HG02884 (cell line): ENCODE results near the gene LCOR.
"Not testable (repeated sequence)": the region's sequence is repeated elsewhere in the genome, so short reads cannot be mapped to it uniquely, and the experiment has no call there.

ENCODE experiments used
- ATAC-seq: cut with Tn5 transposase; IDR thresholded peaks from one replicate; pipeline ENCODE4 v1.9.1; 2021; ENCODE audit warnings: mild to moderate bottlenecking, moderate library complexity; ENCODE audit not compliant: unreplicated experiment

The LCOR gene

DNA sequence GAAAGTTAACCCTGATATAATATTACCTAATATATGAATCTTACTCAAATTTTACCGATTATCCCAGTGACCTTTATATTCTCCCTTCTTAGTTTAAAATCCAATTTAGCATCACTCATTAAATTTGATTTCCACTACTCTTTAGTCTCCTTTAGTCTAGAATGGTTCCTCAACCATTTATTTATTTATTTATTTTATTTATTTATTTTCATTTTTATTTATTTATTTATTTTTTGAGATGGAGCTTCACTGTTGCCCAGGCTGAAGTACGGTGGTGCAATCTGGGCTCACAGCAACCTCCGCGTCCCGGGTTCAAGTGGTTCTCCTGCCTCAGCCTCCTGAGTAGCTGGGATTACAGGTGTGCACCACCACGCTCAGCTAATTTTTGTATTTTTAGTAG is 92.8 kb downstream of the LCOR start:
- ATAC-seq, result no peak

GRCh38 chr10:96930469-96930868 is 98.4 kb downstream of the LCOR start:
- no peak for ATAC-seq

DNA sequence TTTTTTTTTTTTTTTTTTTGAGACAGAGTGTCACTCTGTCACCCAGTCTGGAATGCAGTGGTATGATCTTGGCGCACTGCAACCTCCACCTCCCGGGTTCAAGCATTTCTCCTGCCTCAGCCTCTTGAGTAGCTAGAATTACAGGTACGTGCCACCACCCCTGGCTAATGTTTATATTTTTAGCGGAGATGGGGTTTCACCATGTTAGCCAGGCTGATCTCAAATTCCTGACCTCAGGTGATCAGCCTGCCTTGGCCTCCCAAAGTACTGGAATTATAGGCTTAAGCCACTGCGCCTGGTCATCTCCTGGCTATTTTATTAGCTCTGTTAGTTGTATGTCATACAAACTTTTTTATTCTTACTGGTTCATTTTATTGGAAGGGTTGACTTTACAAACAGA is 103.0 kb downstream of the LCOR start:
- no peak for ATAC-seq

DNA sequence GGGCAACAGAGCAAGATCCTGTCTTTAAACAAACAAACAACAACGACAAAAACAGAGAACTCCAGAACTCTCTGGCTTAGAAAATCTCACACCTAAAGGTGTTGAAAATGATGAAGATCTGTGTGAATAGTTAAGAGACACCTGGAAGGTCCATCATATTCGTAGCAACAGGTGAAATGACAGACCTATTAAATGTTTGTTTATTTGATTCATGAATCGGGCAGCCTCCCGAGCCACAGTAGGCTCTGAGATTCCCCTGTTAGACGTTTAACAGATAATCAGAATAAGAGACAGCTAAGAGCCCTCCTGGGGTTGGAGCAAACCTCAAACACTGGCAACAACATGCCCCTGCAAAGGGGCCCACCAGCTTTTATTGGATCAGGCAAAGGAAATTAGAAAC is 103.7 kb downstream of the LCOR start:
- ATAC-seq, result no peak

- ATAC-seq, result not testable (repeated sequence)
These were observed 111.1 kb downstream of the LCOR start for GRCh38 chr10:96943161-96943560.

GRCh38 chr10:96947036-96947435 is 114.9 kb downstream of the LCOR start:
- ATAC-seq, result no peak

DNA sequence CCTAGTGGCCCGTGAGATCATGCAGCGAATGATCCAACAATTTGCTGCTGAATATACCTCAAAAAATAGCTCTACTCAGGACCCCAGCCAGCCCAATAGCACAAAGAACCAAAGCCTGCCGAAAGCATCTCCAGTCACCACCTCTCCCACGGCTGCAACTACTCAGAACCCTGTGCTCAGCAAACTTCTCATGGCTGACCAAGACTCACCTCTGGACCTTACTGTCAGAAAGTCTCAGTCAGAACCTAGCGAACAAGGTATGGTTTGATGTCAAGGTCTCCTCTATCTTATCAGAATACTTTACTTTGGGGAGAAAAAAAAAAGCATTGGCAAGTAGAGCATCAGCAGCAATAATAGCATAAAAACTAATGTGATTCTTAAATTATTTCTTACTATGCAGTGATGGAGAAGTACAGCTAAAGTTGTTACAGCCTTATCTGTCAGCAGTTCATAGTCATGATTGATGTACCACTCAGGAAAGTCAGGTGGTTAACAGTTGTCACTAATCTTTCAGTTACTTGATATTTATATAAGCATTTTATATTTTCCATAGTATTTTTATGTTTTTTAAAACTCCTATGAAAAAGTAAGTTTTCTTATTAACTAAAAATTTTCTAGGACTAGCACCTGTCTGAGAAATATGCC is 117.1 kb downstream of the LCOR start:
- no peak for ATAC-seq

DNA sequence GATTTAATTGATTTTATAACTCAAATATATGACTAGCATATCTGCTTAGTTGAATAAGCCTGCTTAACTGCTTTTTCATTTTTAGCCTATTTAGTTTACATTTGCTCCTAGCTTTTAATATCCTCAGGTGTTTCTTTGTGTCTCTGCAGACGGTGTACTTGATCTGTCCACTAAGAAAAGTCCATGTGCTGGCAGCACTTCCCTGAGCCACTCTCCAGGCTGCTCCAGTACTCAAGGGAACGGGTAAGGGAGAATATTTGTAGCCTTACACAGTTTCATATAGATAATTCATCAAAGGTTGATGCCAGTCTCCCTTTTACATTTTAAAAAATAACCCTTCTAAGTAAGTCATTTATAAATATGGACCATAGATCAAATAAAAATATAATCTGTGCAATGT is 119.9 kb downstream of the LCOR start:
- no peak for ATAC-seq

DNA sequence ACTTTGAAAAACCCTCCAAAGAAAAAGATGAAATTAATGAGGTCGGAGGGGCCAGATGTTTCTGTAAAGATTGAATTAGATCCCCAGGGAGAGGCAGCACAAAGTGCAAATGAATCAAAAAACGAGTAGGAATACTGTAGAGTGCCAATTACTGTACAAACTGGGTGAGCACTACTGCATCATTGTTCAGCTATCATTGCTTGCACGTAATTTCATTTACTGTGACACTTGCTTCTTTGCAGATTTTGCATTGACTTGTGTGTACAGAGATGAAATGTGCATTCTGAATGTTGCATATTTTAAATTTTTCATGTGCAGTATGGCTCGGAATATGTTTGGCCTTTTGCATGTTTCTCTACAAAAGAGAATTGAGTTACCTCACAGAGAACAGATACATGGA is 123.7 kb downstream of the LCOR start:
- ATAC-seq, result no peak

DNA sequence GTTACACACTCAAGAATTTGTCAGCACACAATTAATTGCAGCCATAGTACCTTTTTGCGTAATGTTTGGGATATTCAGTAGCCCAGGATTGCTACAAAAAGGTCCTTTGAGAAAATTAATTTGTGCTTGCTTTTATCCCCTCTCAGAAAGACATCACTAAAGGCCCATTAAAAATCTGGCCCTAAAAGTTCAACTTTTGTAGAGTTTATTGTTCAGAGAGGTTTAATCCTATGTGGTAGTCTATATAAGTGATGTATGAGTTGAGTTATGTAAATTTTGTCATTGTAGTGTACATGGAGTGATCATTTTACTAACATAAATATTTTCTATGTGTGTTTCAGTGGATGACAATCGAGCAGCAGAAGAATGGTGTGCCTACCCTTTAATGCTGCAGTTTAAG is 126.0 kb downstream of the LCOR start:
- no peak for ATAC-seq

GRCh38 chr10:96959733-96960132 is 127.6 kb downstream of the LCOR start:
- no peak for ATAC-seq

- no peak for ATAC-seq
These were observed 128.8 kb downstream of the LCOR start for GRCh38 chr10:96960872-96961271.

DNA sequence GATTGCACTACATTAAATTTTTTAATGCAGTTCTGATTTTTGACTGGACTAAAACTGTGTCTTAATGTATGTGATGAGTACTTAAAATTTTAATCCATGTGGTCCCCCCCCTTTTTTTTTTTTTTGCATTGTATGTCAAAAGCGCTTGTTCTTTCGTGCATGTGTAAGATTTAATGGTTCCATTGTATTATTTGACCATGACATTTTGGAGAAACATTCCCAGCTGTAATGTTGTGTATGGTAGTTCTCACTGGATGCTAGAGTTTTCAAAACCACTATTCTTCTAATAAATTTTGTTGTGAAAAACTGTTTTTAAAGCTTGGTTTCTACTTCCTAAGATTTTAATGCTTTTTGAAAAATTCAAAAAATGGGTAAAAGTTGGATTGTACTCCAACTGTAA is 132.0 kb downstream of the LCOR start:
- no peak for ATAC-seq

DNA sequence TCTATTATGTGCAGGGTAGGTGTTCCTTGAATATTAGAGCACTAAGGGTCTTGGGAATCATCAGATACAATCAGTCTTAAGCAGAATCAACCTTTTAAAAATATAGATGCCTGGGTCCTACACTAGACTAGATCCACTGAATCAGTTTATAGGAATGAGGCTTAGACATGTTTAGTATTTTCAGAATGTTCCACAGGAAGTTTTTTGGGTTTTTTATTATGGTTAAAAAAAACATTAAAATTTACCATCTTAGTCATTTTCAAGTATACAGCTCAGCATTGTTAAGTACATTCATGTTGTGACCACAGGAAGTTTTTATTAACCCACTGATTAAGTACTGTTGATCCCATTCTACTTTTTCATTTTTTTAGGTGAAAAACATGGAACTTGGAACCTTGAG is 135.7 kb downstream of the LCOR start:
- no peak for ATAC-seq

DNA sequence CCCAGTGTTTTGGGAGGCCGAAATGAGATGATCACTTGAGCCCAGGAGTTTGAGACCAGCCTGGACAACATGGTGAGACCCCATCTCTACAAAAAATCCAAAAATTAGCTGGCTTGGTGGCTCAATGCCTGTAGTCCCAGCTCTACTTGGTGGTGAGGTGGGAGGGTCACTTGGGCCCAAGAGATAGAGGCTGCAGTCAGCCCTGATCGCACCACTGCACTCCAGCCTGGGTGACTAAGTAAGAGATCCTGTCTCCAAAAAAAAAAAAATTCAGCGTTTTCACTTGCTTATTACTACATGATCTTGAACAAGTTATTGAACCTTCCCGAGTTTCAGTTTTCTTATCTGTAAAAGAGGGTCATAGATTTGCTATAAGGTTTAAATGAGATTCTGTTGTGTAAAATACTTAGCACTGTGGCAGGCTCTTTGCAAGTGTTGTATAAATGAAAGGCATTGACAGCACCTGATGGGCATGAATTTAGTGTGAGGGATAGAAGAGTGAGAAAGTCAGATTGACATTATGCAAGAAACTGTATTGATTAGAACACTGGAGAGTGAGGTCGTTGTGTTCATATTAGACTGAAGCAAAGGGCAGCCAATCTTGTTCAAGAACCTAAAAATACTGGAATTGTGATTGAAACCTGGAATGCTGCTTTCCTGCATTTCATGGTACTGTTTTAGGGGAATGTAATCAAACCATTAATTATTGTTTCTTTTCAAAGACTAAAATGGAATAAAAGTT is 136.8 kb downstream of the LCOR start:
- no peak for ATAC-seq

GRCh38 chr10:96971324-96971723 is 139.2 kb downstream of the LCOR start:
- no peak for ATAC-seq

- ATAC-seq, result no peak
These were observed 140.2 kb downstream of the LCOR start for GRCh38 chr10:96972264-96972663.

DNA sequence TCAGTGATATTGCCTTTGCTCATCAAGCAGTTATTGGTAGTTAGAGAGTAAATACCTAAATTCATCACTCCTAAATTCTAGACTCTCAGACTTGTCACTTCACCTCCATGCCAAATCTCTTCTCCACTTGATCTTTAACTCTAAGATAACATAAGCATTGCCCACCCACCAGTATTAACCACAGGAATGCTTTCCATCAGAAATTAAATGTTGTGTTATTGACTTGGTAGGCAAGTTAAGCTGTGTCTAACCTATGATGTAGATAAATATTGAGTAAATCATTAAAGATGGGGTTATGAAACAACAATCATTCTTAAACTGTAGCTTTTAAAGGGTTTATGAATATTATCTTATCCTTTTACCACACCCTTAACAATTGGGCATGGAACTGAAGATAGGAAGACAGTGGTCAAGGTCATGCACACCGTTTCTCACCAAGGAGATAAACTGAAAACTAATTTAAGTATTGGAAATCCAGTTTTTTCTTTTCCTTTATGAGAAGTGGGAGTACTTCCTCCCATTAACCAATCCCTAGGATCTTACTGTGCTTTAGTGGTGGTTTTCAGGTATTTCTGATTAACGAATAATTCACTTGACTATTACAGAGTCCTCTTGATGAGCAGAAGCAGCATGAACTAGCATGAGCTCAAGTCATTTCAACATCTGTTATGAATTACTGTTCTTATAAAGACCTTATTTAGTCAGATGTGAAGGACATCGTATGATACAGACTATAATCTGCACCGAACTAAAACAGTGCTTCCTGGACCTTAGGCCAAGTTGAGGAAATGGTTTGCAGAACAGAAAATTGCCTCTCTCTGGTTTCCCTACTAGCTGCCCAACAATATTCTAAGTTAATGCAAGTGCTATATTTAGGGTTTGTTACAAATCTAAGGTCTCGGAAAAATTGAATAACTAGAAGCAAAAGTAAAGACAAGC is 142.0 kb downstream of the LCOR start:
- no peak for ATAC-seq

DNA sequence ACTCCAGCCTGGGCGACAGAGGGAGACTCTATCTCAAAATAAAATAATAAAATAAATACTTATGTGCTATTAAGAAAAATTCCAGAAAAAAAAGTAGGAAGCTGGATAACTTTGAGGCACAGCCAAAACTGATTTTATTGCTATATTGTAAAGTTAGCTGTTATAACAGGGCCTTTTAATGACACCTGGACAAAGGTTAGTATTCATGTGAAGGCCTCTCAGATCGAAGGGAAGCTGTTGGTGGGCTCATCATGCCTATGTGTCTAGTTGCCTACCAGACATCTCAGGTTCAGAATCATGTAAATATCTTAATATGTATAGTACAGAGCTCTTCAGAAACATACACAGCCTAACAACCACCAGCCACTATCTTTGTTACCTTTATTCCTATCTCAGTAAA is 143.0 kb downstream of the LCOR start:
- ATAC-seq, result no peak

GRCh38 chr10:96978621-96979154 is 146.6 kb downstream of the LCOR start:
- peak; percentile 74 for ATAC-seq

DNA sequence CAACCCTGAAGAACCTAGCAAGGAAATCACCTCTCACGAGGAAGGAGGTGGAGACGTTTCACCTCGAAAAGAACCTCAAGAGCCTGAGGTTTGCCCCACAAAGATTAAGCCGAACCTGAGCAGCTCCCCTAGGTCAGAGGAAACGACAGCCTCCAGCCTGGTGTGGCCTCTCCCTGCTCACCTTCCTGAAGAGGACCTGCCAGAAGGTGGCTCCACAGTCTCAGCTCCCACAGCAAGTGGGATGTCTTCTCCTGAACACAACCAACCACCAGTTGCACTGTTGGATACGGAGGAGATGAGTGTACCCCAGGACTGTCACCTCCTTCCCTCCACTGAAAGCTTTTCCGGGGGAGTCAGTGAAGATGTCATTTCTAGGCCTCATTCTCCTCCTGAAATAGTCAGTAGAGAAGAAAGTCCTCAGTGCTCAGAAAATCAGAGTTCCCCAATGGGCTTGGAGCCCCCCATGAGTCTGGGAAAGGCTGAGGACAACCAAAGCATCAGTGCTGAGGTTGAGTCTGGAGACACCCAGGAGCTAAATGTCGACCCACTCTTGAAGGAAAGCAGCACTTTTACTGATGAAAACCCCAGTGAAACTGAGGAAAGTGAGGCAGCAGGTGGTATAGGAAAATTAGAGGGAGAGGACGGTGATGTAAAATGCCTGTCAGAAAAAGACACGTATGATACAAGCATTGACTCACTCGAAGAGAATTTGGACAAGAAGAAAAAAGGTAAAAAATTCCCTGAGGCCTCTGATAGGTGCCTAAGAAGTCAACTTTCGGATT is 150.2 kb downstream of the LCOR start:
- no peak for ATAC-seq
